T1000 (cell line): ENCODE measurements around the gene P3H4.
A peak's percentile ranks its signal among the peaks of the same experiment; 100 is the strongest.
"Not testable (repeated sequence)": the region's sequence is repeated elsewhere in the genome, so short reads cannot be mapped to it uniquely, and the experiment has no call there.

Experiments
- DNase-seq: peaks from one replicate; lab custom pipeline; 2025; ENCODE audit warnings: mixed read lengths; lab: John Stamatoyannopoulos, UW

P3H4 gene, protein sequence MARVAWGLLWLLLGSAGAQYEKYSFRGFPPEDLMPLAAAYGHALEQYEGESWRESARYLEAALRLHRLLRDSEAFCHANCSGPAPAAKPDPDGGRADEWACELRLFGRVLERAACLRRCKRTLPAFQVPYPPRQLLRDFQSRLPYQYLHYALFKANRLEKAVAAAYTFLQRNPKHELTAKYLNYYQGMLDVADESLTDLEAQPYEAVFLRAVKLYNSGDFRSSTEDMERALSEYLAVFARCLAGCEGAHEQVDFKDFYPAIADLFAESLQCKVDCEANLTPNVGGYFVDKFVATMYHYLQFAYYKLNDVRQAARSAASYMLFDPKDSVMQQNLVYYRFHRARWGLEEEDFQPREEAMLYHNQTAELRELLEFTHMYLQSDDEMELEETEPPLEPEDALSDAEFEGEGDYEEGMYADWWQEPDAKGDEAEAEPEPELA

GRCh38 chr17:41811549-41812380 lies at the start of gene P3H4:
TSS of gene P3H4 (minus strand) at chr17:41811949. CDS start at chr17:41811915, 34 bp downstream.
- peak; percentile 86 for DNase-seq

DNA sequence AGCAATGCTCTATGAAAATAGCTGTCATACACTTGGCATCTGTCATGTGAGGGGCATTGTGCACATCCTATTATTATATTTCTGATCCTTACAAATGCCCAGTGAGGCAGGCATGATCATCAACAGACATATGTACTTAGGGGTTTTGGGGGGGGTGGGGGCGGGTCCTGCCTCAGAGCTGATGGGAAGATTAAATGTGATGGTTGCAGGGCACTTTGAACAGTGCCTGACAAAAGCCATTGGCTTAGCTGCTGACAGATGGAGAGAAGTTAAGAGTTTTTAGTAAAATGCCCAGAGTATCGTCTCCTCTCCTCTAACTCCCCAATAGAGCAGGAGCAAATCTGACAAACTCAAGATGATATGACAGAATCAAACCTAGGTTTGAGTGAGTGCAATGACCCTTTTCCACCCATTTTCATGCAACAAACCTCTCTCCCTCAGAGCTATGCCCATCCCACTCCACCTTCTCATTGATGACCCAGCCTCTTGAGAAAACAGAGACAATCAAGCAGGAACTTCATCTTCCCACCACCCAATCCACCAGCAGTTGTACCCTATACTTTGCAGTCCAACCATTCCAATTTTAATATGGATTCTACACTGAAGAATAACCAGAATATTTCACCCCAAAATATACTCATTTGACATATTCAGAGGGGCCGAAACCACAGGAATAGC lies 48.6 kb upstream of the P3H4 start:
- DNase-seq, result no peak

- DNase-seq, result not testable (repeated sequence)
Observed at GRCh38 chr17:41851382-41851781, 39.6 kb upstream of the P3H4 start.

- no peak for DNase-seq
Observed at GRCh38 chr17:41849251-41849990, 37.7 kb upstream of the P3H4 start.

- no peak for DNase-seq
Observed at GRCh38 chr17:41848788-41849187, 37.0 kb upstream of the P3H4 start.

DNA sequence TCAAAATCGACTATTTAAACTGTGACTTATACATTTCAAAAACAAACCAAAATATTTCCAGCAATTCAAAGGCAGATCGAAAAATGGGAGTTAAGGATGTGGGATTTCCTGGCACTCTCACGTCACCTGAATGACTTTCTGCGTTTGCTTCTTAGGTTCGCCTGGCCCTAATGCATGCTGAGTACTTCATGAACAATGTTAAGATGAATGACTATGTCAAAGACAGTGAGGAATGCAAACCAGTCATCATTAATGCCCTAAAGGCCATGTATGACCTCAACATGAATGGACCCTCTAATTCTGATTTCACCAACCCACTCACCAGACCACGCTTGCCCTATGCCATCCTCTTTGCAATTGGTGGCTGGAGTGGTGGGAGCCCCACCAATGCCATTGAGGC lies 33.2 kb upstream of the P3H4 start:
- peak; percentile 29 for DNase-seq

- DNase-seq, result not testable (repeated sequence)
Observed at GRCh38 chr17:41840781-41841180, 29.0 kb upstream of the P3H4 start.

DNA sequence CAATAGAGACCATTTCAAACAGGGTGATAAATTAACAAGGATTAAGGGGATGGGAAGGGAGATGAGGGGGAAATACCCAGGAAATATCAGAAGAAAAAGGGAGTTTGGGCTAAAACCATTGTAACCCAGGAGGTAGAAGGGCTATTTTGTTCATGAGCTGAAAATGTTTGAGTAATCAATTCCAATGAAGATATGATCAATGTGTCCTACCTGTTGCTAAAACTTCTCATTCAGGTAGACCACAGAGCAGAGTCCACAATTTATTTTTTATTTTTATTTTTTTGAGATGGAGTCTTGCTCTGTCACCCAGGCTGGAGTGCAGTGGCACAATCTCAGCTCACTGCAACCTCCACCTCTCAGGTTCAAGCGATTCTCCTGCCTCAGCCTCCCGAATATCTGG lies 27.7 kb upstream of the P3H4 start:
- DNase-seq, result not testable (repeated sequence)

DNA sequence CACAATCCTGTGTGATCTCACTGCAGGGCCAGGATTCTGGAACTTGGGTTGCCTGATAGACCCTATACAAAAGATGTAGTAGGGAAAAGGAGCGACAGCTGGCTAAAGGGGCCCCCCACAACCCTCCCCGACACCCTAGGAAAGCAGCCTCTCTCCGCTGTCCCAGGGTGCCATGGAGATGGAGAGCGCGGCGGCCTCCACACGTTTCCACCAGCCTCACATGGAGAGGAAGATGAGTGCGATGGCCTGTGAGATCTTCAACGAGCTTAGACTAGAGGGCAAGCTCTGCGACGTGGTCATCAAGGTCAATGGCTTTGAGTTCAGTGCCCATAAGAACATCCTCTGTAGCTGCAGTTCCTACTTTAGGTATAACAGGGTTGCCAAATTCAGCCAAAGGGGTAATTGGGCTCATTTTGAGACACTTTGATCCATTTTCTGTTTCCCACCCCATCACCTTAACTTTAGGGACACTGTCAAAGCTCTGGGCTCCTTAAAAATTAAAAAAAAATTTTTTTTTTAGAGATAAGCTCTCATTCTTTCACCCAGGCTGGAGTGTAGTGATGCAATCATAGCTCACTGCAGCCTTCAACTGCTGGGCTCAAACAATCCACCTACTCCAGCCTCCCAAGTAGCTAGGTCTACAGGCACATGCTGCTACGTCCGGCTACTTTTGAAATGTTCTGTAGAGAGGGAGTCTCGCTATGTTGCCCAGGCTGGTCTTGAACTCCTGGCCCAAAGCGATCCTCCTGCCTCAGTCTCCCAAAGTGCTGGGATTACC lies 26.2 kb upstream of the P3H4 start, which contains the start of gene KLHL10:
Gene KLHL10, plus strand, starts transcription at position 65 of the 778 bp plus-strand sequence. Its CDS starts 108 bp downstream, at position 173.
- no peak for DNase-seq

DNA sequence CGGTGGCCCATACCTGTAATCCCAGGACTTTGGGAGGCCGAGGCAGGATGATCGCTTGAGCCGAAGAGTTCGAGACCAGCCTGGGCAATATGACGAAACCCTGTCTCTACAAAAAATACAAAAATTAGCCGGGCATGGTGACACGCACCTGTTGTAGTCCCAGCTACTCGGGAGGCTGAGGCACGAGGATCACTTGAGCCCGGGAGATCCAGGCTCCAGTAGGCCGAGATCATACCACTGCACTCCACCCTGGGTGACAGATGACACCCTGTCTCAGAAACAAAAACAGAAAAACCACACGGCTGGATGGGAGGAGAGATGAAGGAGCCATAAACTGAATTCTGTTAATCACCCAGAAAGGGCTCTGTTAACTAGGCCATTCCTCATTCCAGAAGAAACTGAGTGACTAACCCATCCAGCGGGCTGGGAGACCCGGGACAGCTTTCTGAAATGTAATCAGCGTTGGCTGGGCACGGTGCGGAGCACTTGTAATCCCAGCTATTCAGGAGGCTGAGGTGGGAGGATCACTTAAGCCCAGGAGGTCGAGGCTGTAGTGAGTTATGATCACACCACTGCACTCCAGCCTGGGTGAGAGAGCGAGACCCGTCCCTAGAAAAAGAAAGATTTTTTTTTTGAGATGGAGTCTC lies 24.9 kb upstream of the P3H4 start:
- DNase-seq, result no peak

GRCh38 chr17:41835800-41836549 lies 24.2 kb upstream of the P3H4 start, which contains the start of gene NT5C3B:
TSS of gene NT5C3B (minus strand) at chr17:41836232. CDS start at chr17:41836193, 39 bp downstream.
- peak; percentile 42 for DNase-seq

DNA sequence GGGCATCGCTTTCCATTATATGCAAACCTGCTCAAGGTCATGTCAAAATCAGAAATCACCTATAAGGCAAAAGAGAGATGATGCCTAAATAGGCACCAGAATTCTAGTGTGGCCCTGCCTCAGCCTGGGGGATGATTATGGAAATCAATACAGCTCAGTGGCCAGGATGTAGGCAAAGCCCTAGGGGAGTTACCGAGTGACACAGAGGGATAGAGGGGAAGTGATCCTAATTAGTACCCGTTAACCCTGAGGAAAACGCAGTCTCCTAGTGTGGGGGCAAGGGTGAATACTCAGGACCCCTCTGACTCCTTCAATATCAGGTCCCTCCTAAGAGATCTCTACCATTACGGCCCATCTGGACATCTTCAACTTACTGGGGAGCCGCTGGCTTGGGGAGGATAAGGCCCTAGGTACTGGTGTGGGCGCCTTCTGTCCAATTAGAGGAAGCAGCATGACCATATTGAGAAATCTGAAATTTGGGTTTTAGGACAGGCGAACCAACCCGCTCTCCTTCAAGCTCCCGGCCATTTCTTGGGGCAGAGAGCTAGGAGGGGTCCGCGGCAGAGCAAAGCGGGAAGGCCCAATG lies 23.6 kb upstream of the P3H4 start:
- DNase-seq, result no peak

DNA sequence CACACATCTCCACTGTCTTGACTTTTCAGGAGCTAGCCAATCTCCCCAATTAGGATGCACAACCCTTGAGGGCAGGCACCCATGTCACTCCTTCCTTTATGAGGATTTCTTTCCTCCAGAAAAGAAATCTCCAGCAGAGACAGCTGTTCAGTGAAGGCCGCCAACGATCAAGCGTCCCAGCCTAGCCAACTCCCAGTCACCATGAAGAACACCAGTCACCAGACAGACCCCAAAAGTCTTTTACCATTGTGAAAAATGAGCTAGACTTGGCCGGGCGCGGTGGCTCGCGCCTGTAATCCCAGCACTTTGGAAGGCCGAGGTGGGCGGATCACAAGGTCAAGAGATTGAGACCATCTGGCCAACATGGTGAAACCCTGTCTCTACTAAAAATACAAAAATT lies 18.2 kb upstream of the P3H4 start:
- DNase-seq, result not testable (repeated sequence)

DNA sequence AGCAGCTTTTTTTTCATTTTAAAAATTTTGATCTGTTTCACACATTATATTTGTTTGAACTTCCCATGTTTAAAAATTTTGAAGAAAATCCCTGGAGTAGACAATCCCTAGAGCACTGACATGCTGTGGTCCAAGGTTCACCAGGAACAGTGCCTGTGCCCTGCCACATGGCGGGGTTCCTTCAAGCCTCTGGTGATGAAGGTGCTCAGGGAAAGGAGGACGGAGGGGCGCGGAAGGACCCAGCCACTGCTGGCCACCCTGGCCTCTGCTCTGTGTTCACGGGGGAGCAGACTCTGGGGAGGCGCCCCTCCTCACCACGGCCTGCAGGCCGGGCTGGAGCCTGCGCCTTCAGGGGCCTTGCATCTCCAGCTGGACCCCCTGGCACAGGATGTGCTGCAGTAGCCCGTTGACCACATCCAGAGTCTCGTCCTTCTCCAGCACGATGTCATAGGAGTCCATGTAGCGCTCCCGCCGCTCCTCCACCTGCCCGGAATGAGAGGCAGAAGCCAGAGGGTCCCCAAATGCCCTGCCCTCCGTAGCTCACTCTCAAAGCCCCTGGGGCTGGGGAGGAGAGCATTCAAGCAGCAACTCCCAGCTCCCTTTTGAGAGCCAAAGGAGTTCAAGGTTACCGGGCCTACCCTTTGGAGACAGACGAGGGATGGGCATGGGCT lies 13.6 kb upstream of the P3H4 start:
- no peak for DNase-seq

- DNase-seq, result no peak
Observed at GRCh38 chr17:41824086-41824485, 12.3 kb upstream of the P3H4 start.

- no peak for DNase-seq
Observed at GRCh38 chr17:41823580-41823979, 11.8 kb upstream of the P3H4 start.

- no peak for DNase-seq
Observed at GRCh38 chr17:41823141-41823524, 11.4 kb upstream of the P3H4 start.
